Osteoblast (primary cell): ENCODE measurements around the gene CADPS2. TPM values are rescaled to one million over a fixed set of nuclear protein-coding genes. Genes with fewer than 3 reads are reported as not detected.

Experiments
- DNase-seq: peaks from one replicate; pipeline ENCODE4 v3.0.0; 2011; ENCODE audit warnings: low spot score, mixed read lengths; ENCODE audit not compliant: insufficient read length; ENCODE audit errors: missing footprints
- H2AFZ ChIP-seq: 2 replicates; pipeline ENCODE4 v1.6.0; 2011; ENCODE audit warnings: mild to moderate bottlenecking, low read length
- H3K27ac ChIP-seq: 2 replicates; pipeline ENCODE4 v1.5.1; 2011; ENCODE audit warnings: mild to moderate bottlenecking, low read depth, low read length, moderate library complexity
- H3K27me3 ChIP-seq: 2 replicates; pipeline ENCODE4 v1.6.0; 2012; ENCODE audit warnings: mild to moderate bottlenecking, control low read depth, inconsistent platforms, low read length, moderate library complexity; ENCODE audit not compliant: insufficient read depth
- H3K36me3 ChIP-seq: 2 replicates; pipeline ENCODE4 v1.5.1; 2011; ENCODE audit warnings: mild to moderate bottlenecking, low read length, control low read depth, moderate library complexity; ENCODE audit not compliant: insufficient read depth
- H3K4me1 ChIP-seq: 2 replicates; pipeline ENCODE4 v1.5.1; 2011; ENCODE audit warnings: mild to moderate bottlenecking, low read length, control low read depth, moderate library complexity; ENCODE audit not compliant: insufficient read depth
- H3K4me2 ChIP-seq: 2 replicates; pipeline ENCODE4 v1.6.0; 2011; ENCODE audit warnings: mild to moderate bottlenecking, low read length; ENCODE audit not compliant: insufficient read depth
- H3K4me3 ChIP-seq: fragments of 200-600 bp; sonication (generic); 3 replicates; pipeline ENCODE4 v1.5.1; 2012; ENCODE audit warnings: mild to moderate bottlenecking, low read length, inconsistent platforms; ENCODE audit not compliant: insufficient read depth
- H3K79me2 ChIP-seq: 2 replicates; pipeline ENCODE4 v1.6.0; 2012; ENCODE audit warnings: mild to moderate bottlenecking, low read length, control low read depth, inconsistent platforms; ENCODE audit not compliant: insufficient read depth
- H3K9me3 ChIP-seq: 2 replicates; pipeline ENCODE4 v1.5.1; 2011; ENCODE audit warnings: low read depth, low read length, control low read depth
- H4K20me1 ChIP-seq: 2 replicates; pipeline ENCODE4 v1.6.0; 2012; ENCODE audit warnings: mild to moderate bottlenecking, low read length, control low read depth; ENCODE audit not compliant: insufficient read depth
- CTCF ChIP-seq: IDR thresholded peaks from 2 replicates; pipeline ENCODE4 v1.5.1; 2011; ENCODE audit warnings: mild to moderate bottlenecking, low read depth, low read length, moderate library complexity; ENCODE audit errors: extremely low read depth
- total RNA-seq: library from RNA; depleted of rRNA; stranded (reverse); fragments of >200 nt; gene quantifications from 2 replicates; pipeline ENCODE4 v1.2.3, GENCODE V29; 2012

The CADPS2 gene
- total RNA-seq, 1 donor: 21.7 TPM

- no peak for DNase-seq
- no peaks in the 10 kb centered on the region for H3K36me3 ChIP-seq
- no peak overlapping the region for H2AFZ ChIP-seq
- no peaks in the 10 kb centered on the region for H3K9me3 ChIP-seq
- TF ChIP-seq CTCF: no peak
- H3K27me3 ChIP-seq: no peaks in the 10 kb centered on the region
- no peak overlapping the region for H3K4me2 ChIP-seq
- H3K79me2 ChIP-seq: no peaks in the 10 kb centered on the region
- H3K4me3 ChIP-seq: no peak overlapping the region
- no peak overlapping the region for H3K27ac ChIP-seq
- H4K20me1 ChIP-seq: no peaks in the 10 kb centered on the region
- H3K4me1 ChIP-seq: no peaks in the 10 kb centered on the region
Measured at GRCh38 chr7:122675621-122676020, 210.6 kb downstream of the CADPS2 start.

- H3K4me2 ChIP-seq: peak overlapping the region; percentile 54
- peak; percentile 75 for DNase-seq
- no peaks in the 10 kb centered on the region for H3K4me1 ChIP-seq
- H3K4me3 ChIP-seq: no peak overlapping the region
- H3K9me3 ChIP-seq: no peaks in the 10 kb centered on the region
- H3K36me3 ChIP-seq: no peaks in the 10 kb centered on the region
- H3K27me3 ChIP-seq: no peaks in the 10 kb centered on the region
- no peak overlapping the region for H3K27ac ChIP-seq
- no peaks in the 10 kb centered on the region for H4K20me1 ChIP-seq
- H3K79me2 ChIP-seq: no peaks in the 10 kb centered on the region
- no peak overlapping the region for H2AFZ ChIP-seq
- no peak for TF ChIP-seq CTCF
Measured at GRCh38 chr7:122675011-122675410, 211.2 kb downstream of the CADPS2 start.

- no peaks in the 10 kb centered on the region for H3K4me1 ChIP-seq
- peak; percentile 62 for DNase-seq
- H3K27me3 ChIP-seq: no peaks in the 10 kb centered on the region
- no peaks in the 10 kb centered on the region for H4K20me1 ChIP-seq
- H3K4me3 ChIP-seq: no peak overlapping the region
- H3K4me2 ChIP-seq: peak overlapping the region; percentile 54
- TF ChIP-seq CTCF: no peak
- H3K27ac ChIP-seq: no peak overlapping the region
- H3K36me3 ChIP-seq: no peaks in the 10 kb centered on the region
- H2AFZ ChIP-seq: no peak overlapping the region
- no peaks in the 10 kb centered on the region for H3K9me3 ChIP-seq
- no peaks in the 10 kb centered on the region for H3K79me2 ChIP-seq
Measured at GRCh38 chr7:122674502-122674901, 211.8 kb downstream of the CADPS2 start.

- no peak for DNase-seq
- no peaks in the 10 kb centered on the region for H3K36me3 ChIP-seq
- no peaks in the 10 kb centered on the region for H3K4me1 ChIP-seq
- H3K27me3 ChIP-seq: no peaks in the 10 kb centered on the region
- no peaks in the 10 kb centered on the region for H4K20me1 ChIP-seq
- H3K27ac ChIP-seq: no peak overlapping the region
- H3K4me2 ChIP-seq: peak overlapping the region; percentile 25
- H3K4me3 ChIP-seq: no peak overlapping the region
- H3K79me2 ChIP-seq: no peaks in the 10 kb centered on the region
- H3K9me3 ChIP-seq: no peaks in the 10 kb centered on the region
- no peak for TF ChIP-seq CTCF
- no peak overlapping the region for H2AFZ ChIP-seq
Measured at GRCh38 chr7:122673951-122674350, 212.3 kb downstream of the CADPS2 start.
